ENCODE data around the gene ADAMTS4. TPM values are rescaled to one million over a fixed set of nuclear protein-coding genes. Genes with fewer than 3 reads are reported as not detected.

The ADAMTS4 gene
- total and polyA plus RNA-seq, 9 of the 15 experiments (the other 6 are each of a cell fraction or from before 2014, with no cell fraction given) = 0.07 to 3.7 (median 0.41) TPM

DNA sequence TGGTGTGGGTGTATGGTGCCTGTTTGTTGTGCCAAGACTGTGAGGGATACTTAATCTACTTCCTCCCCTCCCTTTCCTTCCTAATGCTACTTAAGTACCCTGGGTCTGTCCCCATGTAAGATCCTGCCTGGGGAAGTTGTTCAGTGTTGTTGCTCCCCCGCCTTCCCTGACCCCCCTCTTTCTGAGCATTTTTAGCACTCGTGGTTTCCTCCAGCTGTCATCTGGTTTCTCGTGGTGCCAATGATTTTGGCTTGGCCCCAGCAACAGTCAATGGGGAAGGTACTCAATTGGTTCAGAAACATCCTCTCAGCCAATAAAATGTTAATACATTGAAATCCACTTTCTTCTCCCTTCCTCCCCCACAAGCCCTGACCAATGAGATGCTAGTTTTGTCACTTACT, 13.6 kb downstream of the ADAMTS4 start:
- no peak overlapping the region for H3K27ac ChIP-seq (ENCODE audit: extremely low read depth, low read depth, low read length)
- H3K27me3 ChIP-seq (ENCODE audit: control insufficient read depth in 2 of 2, insufficient read depth in 2 of 2, low read length in 2 of 2) = no peaks in the 10 kb centered on the region
- H3K4me3 ChIP-seq = no peak overlapping the region
- no peaks in the 10 kb centered on the region for H3K36me3 ChIP-seq (ENCODE audit: control insufficient read depth, insufficient read depth, low read length)
- peaks cover 20 to 38% of the 10 kb centered on the region in 2 experiments for H3K4me1 ChIP-seq (replicated peaks in 1 of 2; ENCODE audit: control insufficient read depth in 2 of 2, insufficient read depth in 2 of 2, low read length in 2 of 2)
- FAIRE-seq (no peak), ATAC-seq (no peak; the same call in 2 of the 3 replicates), DNase-seq (ENCODE audit: extremely low read depth in 1 of 4, low spot score in 3 of 4) (peak in 2 of 4 experiments; percentile 38 to 59)
- intact Hi-C loops (cut with micrococcal nuclease) (no loop called here), in situ Hi-C loops (cut with MboI) (no loop called here)
- no peaks in the 10 kb centered on the region for H4K20me1 ChIP-seq (replicated peaks; ENCODE audit: control insufficient read depth, insufficient read depth, low read length)
- no peak overlapping the region for H3K9ac ChIP-seq (ENCODE audit: insufficient read depth in 1 of 2, low read depth in 2 of 2, low read length in 2 of 2)
- 11% methylated on average over 3 of the region's 3 CpGs for WGBS (ENCODE audit: insufficient coverage, low coverage, missing lambda C conversion rate)
- no peaks in the 10 kb centered on the region for H3K79me2 ChIP-seq (ENCODE audit: control insufficient read depth, insufficient read depth, low read length)
- H3K9me1 ChIP-seq (ENCODE audit: control insufficient read depth, insufficient read depth, low read length) = no peaks in the 10 kb centered on the region
- H2AFZ ChIP-seq (ENCODE audit: low read depth, low read length) = peak overlapping the region; percentile 76
- POLR2A ChIA-PET = no interaction called here
- H3K9me3 ChIP-seq (replicated peaks; ENCODE audit: control insufficient read depth, insufficient read depth, low read depth, low read length) = no peaks in the 10 kb centered on the region
- no peak overlapping the region for H3K4me2 ChIP-seq (ENCODE audit: insufficient read depth, low read length)
- CTCF ChIA-PET (ENCODE audit: low intra/inter-chr PET ratio) = no interaction called here
- BruUV-seq (replicated peaks) = no TSS peak
- TF ChIP-seq ZNF778 (CRISPR knock-in tag; IDR thresholded peaks at IDR 0.05) (no peak), KHSRP (IDR thresholded peaks at IDR 0.05) (no peak), TEAD4 (IDR thresholded peaks at IDR 0.05; ENCODE audit: low read length) (no peak), TEAD4 (CRISPR knock-in tag; IDR thresholded peaks at IDR 0.05; ENCODE audit: borderline replicate concordance) (no peak), NFIX (CRISPR knock-in tag; IDR thresholded peaks at IDR 0.05; ENCODE audit: low read depth) (no peak), MNT (conservative IDR thresholded peaks at IDR 0.05) (0 out of 4 replicates have a peak, but pooled peaks of 1 of the 2 experiments have one; percentile 37), ZNF23 (CRISPR knock-in tag; IDR thresholded peaks at IDR 0.05) (no peak), ETV6 (IDR thresholded peaks at IDR 0.05; ENCODE audit: borderline replicate concordance in 1 of 2, low read depth in 2 of 2, low read length in 1 of 2) (0 out of 4 replicates have a peak, but pooled peaks of 1 of the 2 experiments have one; percentile 21), ETV6 (CRISPR knock-in tag; IDR thresholded peaks at IDR 0.05; ENCODE audit: borderline replicate concordance) (no peak), HDAC6 (IDR thresholded peaks at IDR 0.05; ENCODE audit: low read depth, low read length) (no peak), ETV1 (tag; conservative IDR thresholded peaks at IDR 0.05; ENCODE audit: low read depth) (peak; percentile 20; the same call in 1 of the 2 replicates), PTTG1 (tag; IDR thresholded peaks at IDR 0.05; ENCODE audit: low read depth) (no peak), VEZF1 (CRISPR knock-in tag; IDR thresholded peaks at IDR 0.05) (peak; percentile 91), HDAC2 (IDR thresholded peaks at IDR 0.05) (no peak)
- TF ChIP-seq, protein P1, sequence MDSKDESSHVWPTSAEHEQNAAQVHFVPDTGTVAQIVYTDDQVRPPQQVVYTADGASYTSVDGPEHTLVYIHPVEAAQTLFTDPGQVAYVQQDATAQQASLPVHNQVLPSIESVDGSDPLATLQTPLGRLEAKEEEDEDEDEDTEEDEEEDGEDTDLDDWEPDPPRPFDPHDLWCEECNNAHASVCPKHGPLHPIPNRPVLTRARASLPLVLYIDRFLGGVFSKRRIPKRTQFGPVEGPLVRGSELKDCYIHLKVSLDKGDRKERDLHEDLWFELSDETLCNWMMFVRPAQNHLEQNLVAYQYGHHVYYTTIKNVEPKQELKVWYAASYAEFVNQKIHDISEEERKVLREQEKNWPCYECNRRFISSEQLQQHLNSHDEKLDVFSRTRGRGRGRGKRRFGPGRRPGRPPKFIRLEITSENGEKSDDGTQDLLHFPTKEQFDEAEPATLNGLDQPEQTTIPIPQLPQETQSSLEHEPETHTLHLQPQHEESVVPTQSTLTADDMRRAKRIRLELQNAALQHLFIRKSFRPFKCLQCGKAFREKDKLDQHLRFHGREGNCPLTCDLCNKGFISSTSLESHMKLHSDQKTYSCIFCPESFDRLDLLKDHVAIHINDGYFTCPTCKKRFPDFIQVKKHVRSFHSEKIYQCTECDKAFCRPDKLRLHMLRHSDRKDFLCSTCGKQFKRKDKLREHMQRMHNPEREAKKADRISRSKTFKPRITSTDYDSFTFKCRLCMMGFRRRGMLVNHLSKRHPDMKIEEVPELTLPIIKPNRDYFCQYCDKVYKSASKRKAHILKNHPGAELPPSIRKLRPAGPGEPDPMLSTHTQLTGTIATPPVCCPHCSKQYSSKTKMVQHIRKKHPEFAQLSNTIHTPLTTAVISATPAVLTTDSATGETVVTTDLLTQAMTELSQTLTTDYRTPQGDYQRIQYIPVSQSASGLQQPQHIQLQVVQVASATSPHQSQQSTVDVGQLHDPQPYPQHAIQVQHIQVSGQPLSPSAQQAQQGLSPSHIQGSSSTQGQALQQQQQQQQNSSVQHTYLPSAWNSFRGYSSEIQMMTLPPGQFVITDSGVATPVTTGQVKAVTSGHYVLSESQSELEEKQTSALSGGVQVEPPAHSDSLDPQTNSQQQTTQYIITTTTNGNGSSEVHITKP (IDR thresholded peaks at IDR 0.05; ENCODE audit: partially characterized antibody) = peak; percentile 90
- TF ChIP-seq, protein P2, sequence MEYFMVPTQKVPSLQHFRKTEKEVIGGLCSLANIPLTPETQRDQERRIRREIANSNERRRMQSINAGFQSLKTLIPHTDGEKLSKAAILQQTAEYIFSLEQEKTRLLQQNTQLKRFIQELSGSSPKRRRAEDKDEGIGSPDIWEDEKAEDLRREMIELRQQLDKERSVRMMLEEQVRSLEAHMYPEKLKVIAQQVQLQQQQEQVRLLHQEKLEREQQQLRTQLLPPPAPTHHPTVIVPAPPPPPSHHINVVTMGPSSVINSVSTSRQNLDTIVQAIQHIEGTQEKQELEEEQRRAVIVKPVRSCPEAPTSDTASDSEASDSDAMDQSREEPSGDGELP (CRISPR knock-in tag; IDR thresholded peaks at IDR 0.05; ENCODE audit: borderline replicate concordance) = peak; percentile 41; the same call in 1 of the 2 replicates
